GM23338 (cell line): Measurements from ENCODE around the gene SYPL1. TPM values are rescaled to one million over a fixed set of nuclear protein-coding genes. Genes with fewer than 3 reads are reported as not detected.

Source experiments
- ATAC-seq: fragments of 200-7000 bp; cut with Tn5 transposase; 3 replicates; pipeline ENCODE4 v1.9.1; 2020
- DNase-seq: peaks from one replicate; pipeline ENCODE4 v3.0.0-alpha.2; 2015; ENCODE audit warnings: low spot score
- H2AFZ ChIP-seq: fragments of 200-600 bp; sonication (generic); 2 replicates; pipeline ENCODE4 v1.8.0; 2016; ENCODE audit warnings: antibody characterized with exemption, mild to moderate bottlenecking, moderate library complexity
- H3F3A ChIP-seq: fragments of 200-600 bp; sonication (generic); replicated peaks from 2 replicates; pipeline ENCODE4 v1.8.0; 2017; ENCODE audit warnings: antibody characterized with exemption, mixed run types, low read depth
- H3K27ac ChIP-seq: fragments of 200-600 bp; sonication (generic); 2 replicates; pipeline ENCODE4 v1.6.1; 2016; ENCODE audit warnings: low read depth
- H3K27me3 ChIP-seq: fragments of 200-600 bp; sonication (generic); 2 replicates; pipeline ENCODE4 v1.8.0; 2016; ENCODE audit warnings: mild to moderate bottlenecking, mixed run types, moderate library complexity; ENCODE audit not compliant: insufficient read depth
- H3K36me3 ChIP-seq: fragments of 200-600 bp; sonication (generic); 2 replicates; pipeline ENCODE4 v1.8.0; 2016; ENCODE audit warnings: mild to moderate bottlenecking; ENCODE audit not compliant: insufficient read depth
- H3K4me1 ChIP-seq: fragments of 200-600 bp; sonication (generic); 2 replicates; pipeline ENCODE4 v1.8.0; 2016; ENCODE audit warnings: mild to moderate bottlenecking, moderate library complexity; ENCODE audit not compliant: insufficient read depth
- H3K4me2 ChIP-seq: fragments of 200-600 bp; sonication (generic); 2 replicates; pipeline ENCODE4 v1.7.1; 2017; ENCODE audit warnings: mixed run types
- H3K4me3 ChIP-seq: fragments of 200-600 bp; sonication (generic); 2 replicates; pipeline ENCODE4 v1.6.1; 2016; ENCODE audit warnings: mixed run types
- H3K79me2 ChIP-seq: fragments of 200-600 bp; sonication (generic); replicated peaks from 2 replicates; pipeline ENCODE4 v1.8.0; 2017; ENCODE audit warnings: mild to moderate bottlenecking; ENCODE audit not compliant: insufficient read depth
- H3K9me2 ChIP-seq: fragments of 200-600 bp; sonication (generic); 2 replicates; pipeline ENCODE4 v1.8.0; 2017; ENCODE audit not compliant: insufficient read depth
- H4K20me1 ChIP-seq: fragments of 200-600 bp; sonication (generic); replicated peaks from 2 replicates; pipeline ENCODE4 v1.8.0; 2017; ENCODE audit warnings: mild to moderate bottlenecking; ENCODE audit not compliant: insufficient read depth
- H3K27ac Mint-ChIP-seq: 2 replicates; pipeline ENCODE4 v1.8.0; 2020; ENCODE audit warnings: inconsistent platforms, mild to moderate bottlenecking, moderate library complexity, mixed read lengths
- H3K27me3 Mint-ChIP-seq: 3 replicates; pipeline ENCODE4 v1.8.0; 2022; ENCODE audit warnings: low read depth, mild to moderate bottlenecking, moderate library complexity, mixed read lengths, inconsistent platforms; ENCODE audit not compliant: insufficient read depth, poor library complexity
- H3K36me3 Mint-ChIP-seq: 3 replicates; pipeline ENCODE4 v1.8.0; 2021; ENCODE audit warnings: low read depth, mild to moderate bottlenecking, inconsistent platforms, moderate library complexity, mixed read lengths
- H3K4me1 Mint-ChIP-seq: 3 replicates; pipeline ENCODE4 v1.8.0; 2020; ENCODE audit warnings: mild to moderate bottlenecking, inconsistent platforms, mixed read lengths
- H3K4me3 Mint-ChIP-seq: 3 replicates; pipeline ENCODE4 v1.8.0; 2021; ENCODE audit warnings: moderate library complexity, mild to moderate bottlenecking, inconsistent platforms, mixed read lengths
- H3K9me3 Mint-ChIP-seq: 3 replicates; pipeline ENCODE4 v1.8.0; 2020; ENCODE audit warnings: moderate library complexity, mild to moderate bottlenecking, inconsistent platforms, mixed read lengths
- CTCF ChIP-seq, 2 experiments: fragments of 200-600 bp in 1 of 2; sonication (generic) in 1 of 2; conservative IDR thresholded peaks; 2 replicates each; pipeline versions ENCODE4 v1.5.1 to v1.6.1; 2016 to 2017; ENCODE audit warnings: antibody characterized with exemption in 2 of 2, low read depth in 2 of 2, mild to moderate bottlenecking in 2 of 2, moderate library complexity in 1 of 2
- ETS1 ChIP-seq: IDR thresholded peaks from 2 replicates; pipeline ENCODE4 v1.6.1; 2016; ENCODE audit warnings: antibody characterized with exemption
- REST ChIP-seq: IDR thresholded peaks from one replicate; pipeline ENCODE4 v1.6.1; 2018; ENCODE audit warnings: antibody characterized with exemption; ENCODE audit not compliant: unreplicated experiment
- polyA plus RNA-seq: library from polyadenylated mRNA; unstranded; fragments of >200 nt; fragmentation: Nextera tagmentation; extraction: Ambion mirVana; gene quantifications from 2 replicates; pipeline ENCODE4 v1.2.1, GENCODE V29; 2016
- total RNA-seq: library from RNA; depleted of rRNA; stranded (reverse); fragments of >200 nt; shearing (Covaris generic); gene quantifications from 2 replicates; pipeline ENCODE4 v1.2.3, GENCODE V29; 2014

Gene SYPL1
- total and polyA plus RNA-seq, 2 experiments from 2014 or later = 39.3 to 52.7 TPM

DNA sequence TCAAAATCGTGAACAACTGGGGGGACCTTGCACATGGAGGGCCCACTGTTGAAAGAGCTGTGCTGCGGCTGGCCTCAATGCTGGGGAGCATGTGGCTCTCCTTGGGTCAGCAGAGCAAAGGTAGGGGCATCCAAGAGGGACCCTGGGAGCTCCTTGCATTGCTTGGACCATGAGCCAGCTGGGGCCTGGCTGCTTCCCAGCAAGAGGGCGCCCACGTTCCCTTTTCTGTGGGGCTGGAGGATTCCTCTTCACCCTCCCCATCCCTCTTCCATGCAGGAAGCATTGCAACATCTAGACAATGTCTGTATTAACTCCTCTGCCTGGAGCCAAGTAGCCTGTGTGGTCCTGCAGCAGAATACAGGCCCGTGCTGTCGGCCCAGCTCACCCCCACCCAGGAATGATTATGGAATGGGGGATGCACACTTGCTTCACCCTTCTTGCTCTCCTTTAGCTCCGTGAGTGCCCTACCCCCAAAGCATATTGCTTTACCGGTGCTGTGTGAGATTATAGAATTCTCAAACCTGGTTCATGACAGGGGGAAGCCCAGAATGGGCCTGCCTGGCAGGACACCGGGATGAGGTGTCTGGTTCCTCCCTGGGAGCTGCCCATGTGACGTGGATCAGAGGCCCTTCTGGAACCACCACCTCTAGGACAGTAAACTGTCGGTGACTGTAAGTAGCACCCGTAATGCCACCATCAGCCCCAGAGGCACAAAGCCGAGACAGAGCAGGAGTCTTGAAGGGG is 61.9 kb downstream of the SYPL1 start:
- H3K27me3 Mint-ChIP-seq = peaks cover 7% of the 10 kb centered on the region
- H3K36me3 ChIP-seq = no peaks in the 10 kb centered on the region
- H3K9me3 Mint-ChIP-seq = peaks cover 13% of the 10 kb centered on the region
- H4K20me1 ChIP-seq = no peaks in the 10 kb centered on the region
- ATAC-seq (peak; percentile 83), DNase-seq (no peak)
- peaks cover 6% of the 10 kb centered on the region; the same call in 2 of the 3 replicates for H3K36me3 Mint-ChIP-seq
- no peak overlapping the region for H3K27ac ChIP-seq
- no peak overlapping the region; the same call in 1 of the 2 replicates for H2AFZ ChIP-seq
- H3K79me2 ChIP-seq = no peaks in the 10 kb centered on the region
- H3K9me2 ChIP-seq = no peaks in the 10 kb centered on the region
- no peaks in the 10 kb centered on the region for H3F3A ChIP-seq
- H3K4me1 Mint-ChIP-seq = peaks cover 10% of the 10 kb centered on the region
- no peak overlapping the region for H3K27ac Mint-ChIP-seq
- TF ChIP-seq REST = no peak
- TF ChIP-seq CTCF (conservative IDR thresholded peaks at IDR 0.05; ENCODE audit: low read depth in 2 of 2) = peak; percentile 35 to 73
- no peaks in the 10 kb centered on the region for H3K27me3 ChIP-seq
- H3K4me1 ChIP-seq = 0 out of 2 replicates have a peak, but pooled peaks cover 6% of the 10 kb centered on the region
- no peak overlapping the region for H3K4me3 ChIP-seq
- H3K4me3 Mint-ChIP-seq = no peak overlapping the region
- no peak overlapping the region for H3K4me2 ChIP-seq

GRCh38 chr7:106049139-106049752 is 62.9 kb downstream of the SYPL1 start:
- DNase-seq (no peak), ATAC-seq (no peak)
- Mint-ChIP-seq H3K36me3 (peaks cover 6% of the 10 kb centered on the region; the same call in 2 of the 3 replicates), H3K27ac (no peak overlapping the region), H3K9me3 (peaks cover 13% of the 10 kb centered on the region), H3K4me1 (0 out of 3 replicates have a peak, but pooled peaks cover 2% of the 10 kb centered on the region), H3K4me3 (no peak overlapping the region), H3K27me3 (peaks cover 7% of the 10 kb centered on the region)
- TF ChIP-seq ETS1 = no peak
- TF ChIP-seq CTCF (conservative IDR thresholded peaks at IDR 0.05; ENCODE audit: low read depth in 2 of 2) = no peak
- TF ChIP-seq REST = no peak
- no peak overlapping the region for H3K4me2 ChIP-seq
- no peaks in the 10 kb centered on the region for H3K27me3 ChIP-seq
- H3K36me3 ChIP-seq = no peaks in the 10 kb centered on the region
- H3K9me2 ChIP-seq = no peaks in the 10 kb centered on the region
- H3K27ac ChIP-seq = no peak overlapping the region
- H2AFZ ChIP-seq = no peak overlapping the region
- no peaks in the 10 kb centered on the region for H3K4me1 ChIP-seq
- no peaks in the 10 kb centered on the region for H4K20me1 ChIP-seq
- H3K79me2 ChIP-seq = no peaks in the 10 kb centered on the region
- no peaks in the 10 kb centered on the region for H3F3A ChIP-seq
- no peak overlapping the region for H3K4me3 ChIP-seq
